Neuronal stem cell (in vitro differentiated cells): Measurements from ENCODE around the gene ZDHHC6.
"Not testable (repeated sequence)": the region's sequence is repeated elsewhere in the genome, so short reads cannot be mapped to it uniquely, and the experiment has no call there.

Source experiments
- DNase-seq: peaks from one replicate; pipeline ENCODE4 v3.0.0-alpha.2; 2013; ENCODE audit warnings: low spot score
- H2AFZ ChIP-seq: one replicate; pipeline ENCODE4 v1.6.1; 2013; ENCODE audit warnings: mild to moderate bottlenecking, low read length, inconsistent platforms
- H2AK5ac ChIP-seq: 2 replicates; pipeline ENCODE4 v1.6.1; 2013; ENCODE audit warnings: low read depth, mild to moderate bottlenecking, inconsistent platforms, low read length, moderate library complexity, mixed read lengths
- H2BK120ac ChIP-seq: 2 replicates; pipeline ENCODE4 v1.6.1; 2013; ENCODE audit warnings: low read depth, mild to moderate bottlenecking, inconsistent platforms, low read length, moderate library complexity, mixed read lengths
- H2BK12ac ChIP-seq: one replicate; pipeline ENCODE4 v1.6.1; 2013; ENCODE audit warnings: low read length, inconsistent platforms
- H2BK15ac ChIP-seq: 2 replicates; pipeline ENCODE4 v1.6.1; 2013; ENCODE audit warnings: mild to moderate bottlenecking, low read length, inconsistent platforms, mixed read lengths
- H2BK5ac ChIP-seq: one replicate; pipeline ENCODE4 v1.6.1; 2013; ENCODE audit warnings: inconsistent platforms, mild to moderate bottlenecking, low read length, moderate library complexity
- H3K14ac ChIP-seq: one replicate; pipeline ENCODE4 v1.6.1; 2013; ENCODE audit warnings: low read length, inconsistent platforms
- H3K18ac ChIP-seq: 2 replicates; pipeline ENCODE4 v1.6.1; 2013; ENCODE audit warnings: low read length, inconsistent platforms
- H3K23ac ChIP-seq: 2 replicates; pipeline ENCODE4 v1.6.1; 2013; ENCODE audit warnings: low read depth, mild to moderate bottlenecking, mixed read lengths, low read length, inconsistent platforms; ENCODE audit not compliant: poor library complexity
- H3K27ac ChIP-seq: replicated peaks from 3 replicates; pipeline ENCODE4 v1.5.1; 2013; ENCODE audit warnings: low read length, inconsistent platforms
- H3K27me3 ChIP-seq, 3 experiments: 2 replicates each; pipeline ENCODE4 v1.6.1; 2013; ENCODE audit warnings: low read length in 3 of 3, mild to moderate bottlenecking in 2 of 3, inconsistent platforms in 1 of 3, low read depth in 1 of 3, mixed read lengths in 1 of 3, moderate library complexity in 1 of 3; ENCODE audit not compliant: control insufficient read depth in 3 of 3, insufficient read depth in 3 of 3
- H3K36me3 ChIP-seq, 2 donors: replicated peaks in 1 of 2; 2 replicates each; pipeline ENCODE4 v1.6.1; 2013; ENCODE audit warnings: low read length in 2 of 2; ENCODE audit not compliant: control insufficient read depth in 2 of 2, insufficient read depth in 2 of 2
- H3K4ac ChIP-seq: 2 replicates; pipeline ENCODE4 v1.6.1; 2013; ENCODE audit warnings: inconsistent platforms, mild to moderate bottlenecking, low read length, moderate library complexity
- H3K4me1 ChIP-seq, 2 donors: 1 replicate in 1 of 2; 2 replicates in 1 of 2; pipeline ENCODE4 v1.6.1; 2013; ENCODE audit warnings: low read length in 2 of 2, low read depth in 1 of 2; ENCODE audit not compliant: control insufficient read depth in 2 of 2, insufficient read depth in 1 of 2
- H3K4me2 ChIP-seq: one replicate; pipeline ENCODE4 v1.6.1; 2013; ENCODE audit warnings: mild to moderate bottlenecking, low read length, inconsistent platforms; ENCODE audit not compliant: insufficient read depth, poor library complexity, severe bottlenecking
- H3K4me3 ChIP-seq, 2 donors: 2 replicates each; pipeline ENCODE4 v1.5.1; 2013; ENCODE audit warnings: low read length in 2 of 2, mild to moderate bottlenecking in 2 of 2, inconsistent platforms in 1 of 2, moderate library complexity in 1 of 2
- H3K79me1 ChIP-seq: one replicate; pipeline ENCODE4 v1.6.1; 2013; ENCODE audit warnings: low read depth, mild to moderate bottlenecking, inconsistent platforms, low read length, moderate library complexity
- H3K9ac ChIP-seq: one replicate; pipeline ENCODE4 v1.6.1; 2013; ENCODE audit warnings: mild to moderate bottlenecking, low read depth, low read length, inconsistent platforms; ENCODE audit not compliant: poor library complexity
- H3K9me3 ChIP-seq, 2 donors: replicated peaks in 1 of 2; 2 replicates each; pipeline versions ENCODE3 to v1.6.1; 2013; ENCODE audit warnings: low read length in 2 of 2, mild to moderate bottlenecking in 2 of 2, inconsistent platforms in 1 of 2, low read depth in 1 of 2, mixed read lengths in 1 of 2, moderate library complexity in 1 of 2; ENCODE audit not compliant: control insufficient read depth in 2 of 2, insufficient read depth in 1 of 2
- H4K8ac ChIP-seq: one replicate; pipeline ENCODE4 v1.6.1; 2013; ENCODE audit warnings: low read depth, mild to moderate bottlenecking, inconsistent platforms, low read length, moderate library complexity
- H4K91ac ChIP-seq: one replicate; pipeline ENCODE4 v1.6.1; 2013; ENCODE audit warnings: low read length, low read depth, mild to moderate bottlenecking, inconsistent platforms; ENCODE audit not compliant: poor library complexity
- WGBS, 2 donors: extraction: QIAGEN DNeasy Blood & Tissue Kit; methylation state at CpG; one replicate each; pipeline ENCODE4 v1.1.7; 2013; ENCODE audit warnings: missing lambda C conversion rate in 2 of 2, mixed read lengths in 1 of 2; ENCODE audit not compliant: insufficient read length in 2 of 2, insufficient replicate concordance in 1 of 2; ENCODE audit errors: extremely low coverage in 2 of 2; 5-methylcytosine and 5-hydroxymethylcytosine counted together

Gene ZDHHC6

GRCh38 chr10:112388548-112388947 is 58.2 kb downstream of the ZDHHC6 start:
- Histone ChIP-seq H2BK15ac (no peak overlapping the region), H3K18ac (no peak overlapping the region), H3K4me3 (no peak overlapping the region), H4K91ac (no peak overlapping the region), H2BK12ac (no peak overlapping the region), H3K23ac (no peak overlapping the region), H2AK5ac (no peak overlapping the region), H3K36me3 (no peaks in the 10 kb centered on the region), H3K4ac (no peak overlapping the region), H3K79me1 (no peaks in the 10 kb centered on the region), H4K8ac (no peak overlapping the region), H3K27ac (no peak overlapping the region), H3K27me3 (no peaks in the 10 kb centered on the region), H2BK5ac (no peak overlapping the region), H3K9me3 (no peaks in the 10 kb centered on the region), H3K14ac (no peak overlapping the region), H3K9ac (no peak overlapping the region), H3K4me1 (peaks cover 0 to 12% of the 10 kb centered on the region in 2 donors), H2BK120ac (no peak overlapping the region), H3K4me2 (no peak overlapping the region), H2AFZ (no peak overlapping the region)
- DNase-seq = no peak
- WGBS, 2 donors = no CpG with 5 or more reads among the region's 2 CpGs

GRCh38 chr10:112388056-112388455 is 58.7 kb downstream of the ZDHHC6 start:
- H3K9me3 ChIP-seq, H3K4ac ChIP-seq, H2BK120ac ChIP-seq, H3K4me3 ChIP-seq, H3K36me3 ChIP-seq, H3K14ac ChIP-seq, H4K8ac ChIP-seq, H3K18ac ChIP-seq, H2BK15ac ChIP-seq, H4K91ac ChIP-seq, H2AFZ ChIP-seq, H2AK5ac ChIP-seq, H3K23ac ChIP-seq, H2BK5ac ChIP-seq, H3K79me1 ChIP-seq, H3K9ac ChIP-seq, H2BK12ac ChIP-seq, H3K27ac ChIP-seq, H3K4me2 ChIP-seq, H3K27me3 ChIP-seq, DNase-seq: not testable (repeated sequence)
- H3K4me1 ChIP-seq = peaks cover 0 to 16% of the 10 kb centered on the region in 2 donors
- no CpG with 5 or more reads among the region's 7 CpGs for WGBS, 2 donors

- no peak overlapping the region for H4K8ac ChIP-seq
- WGBS, 2 donors = no CpG with 5 or more reads among the region's 4 CpGs
- H4K91ac ChIP-seq = no peak overlapping the region
- no peak overlapping the region for H3K18ac ChIP-seq
- no peak overlapping the region for H2BK120ac ChIP-seq
- H2BK5ac ChIP-seq = no peak overlapping the region
- H3K27ac ChIP-seq = no peak overlapping the region
- H3K23ac ChIP-seq = no peak overlapping the region
- DNase-seq = no peak
- no peaks in the 10 kb centered on the region for H3K36me3 ChIP-seq
- no peak overlapping the region for H3K4me2 ChIP-seq
- no peak overlapping the region for H3K4me3 ChIP-seq
- peaks cover 0 to 16% of the 10 kb centered on the region in 2 donors for H3K4me1 ChIP-seq
- no peak overlapping the region for H3K14ac ChIP-seq
- no peak overlapping the region for H2AFZ ChIP-seq
- no peak overlapping the region for H2AK5ac ChIP-seq
- H2BK12ac ChIP-seq = no peak overlapping the region
- no peak overlapping the region for H3K9ac ChIP-seq
- no peak overlapping the region for H3K4ac ChIP-seq
- no peaks in the 10 kb centered on the region for H3K9me3 ChIP-seq
- no peaks in the 10 kb centered on the region for H3K27me3 ChIP-seq
- no peak overlapping the region for H2BK15ac ChIP-seq
- no peaks in the 10 kb centered on the region for H3K79me1 ChIP-seq
Measured at GRCh38 chr10:112385201-112385600, 61.5 kb downstream of the ZDHHC6 start.

- H3K79me1 ChIP-seq = no peaks in the 10 kb centered on the region
- no peak overlapping the region for H4K8ac ChIP-seq
- no peak overlapping the region for H2AFZ ChIP-seq
- no peak overlapping the region for H2BK12ac ChIP-seq
- H2BK120ac ChIP-seq = no peak overlapping the region
- H4K91ac ChIP-seq = no peak overlapping the region
- H3K4me2 ChIP-seq = no peak overlapping the region
- no peak overlapping the region for H2BK5ac ChIP-seq
- no peaks in the 10 kb centered on the region for H3K27me3 ChIP-seq
- WGBS, 2 donors = no CpG with 5 or more reads among the region's 2 CpGs
- no peaks in the 10 kb centered on the region for H3K9me3 ChIP-seq
- no peak overlapping the region for H3K27ac ChIP-seq
- H3K4me3 ChIP-seq = no peak overlapping the region
- no peaks in the 10 kb centered on the region for H3K36me3 ChIP-seq
- H2BK15ac ChIP-seq = no peak overlapping the region
- no peak overlapping the region for H3K4ac ChIP-seq
- H3K4me1 ChIP-seq = peaks cover 0 to 9% of the 10 kb centered on the region in 2 donors
- H3K18ac ChIP-seq = no peak overlapping the region
- no peak for DNase-seq
- no peak overlapping the region for H3K9ac ChIP-seq
- H2AK5ac ChIP-seq = no peak overlapping the region
- no peak overlapping the region for H3K23ac ChIP-seq
- no peak overlapping the region for H3K14ac ChIP-seq
Measured at GRCh38 chr10:112384141-112384540, 62.6 kb downstream of the ZDHHC6 start.
